Limb (tissue), 2 donors: ENCODE data around the gene DLX3.
A peak's percentile ranks its signal among the peaks of the same experiment; 100 is the strongest.

Experiments used
- DNase-seq, 2 donors: peaks; one replicate each; pipeline ENCODE4 v3.0.0-alpha.2; 2016; ENCODE audit errors: extremely low spot score in 2 of 2

DLX3 gene

GRCh38 chr17:49958723-49959122, 36.3 kb downstream of the DLX3 start:
- DNase-seq: no peak

- no peak for DNase-seq
Measured at GRCh38 chr17:49957350-49957749, 37.7 kb downstream of the DLX3 start.

- no peak for DNase-seq
Measured at GRCh38 chr17:49956780-49957179, 38.2 kb downstream of the DLX3 start.

GRCh38 chr17:49955157-49955556, 39.9 kb downstream of the DLX3 start:
- DNase-seq: no peak

GRCh38 chr17:49952912-49953497, 42.0 kb downstream of the DLX3 start:
- DNase-seq: no peak

- peak; percentile 35 to 81 for DNase-seq
Measured at GRCh38 chr17:49952209-49952911, 42.7 kb downstream of the DLX3 start.

- peak in 1 of 2 donors; percentile 53 for DNase-seq
Measured at GRCh38 chr17:49951362-49952082, 43.5 kb downstream of the DLX3 start.

GRCh38 chr17:49949634-49950033, 45.4 kb downstream of the DLX3 start:
- no peak for DNase-seq

GRCh38 chr17:49946964-49947584, 48.0 kb downstream of the DLX3 start:
- DNase-seq: no peak

- no peak for DNase-seq
Measured at GRCh38 chr17:49946208-49946607, 48.8 kb downstream of the DLX3 start.

GRCh38 chr17:49944273-49944870, 50.7 kb downstream of the DLX3 start:
- DNase-seq: no peak

GRCh38 chr17:49942947-49943346, 52.1 kb downstream of the DLX3 start:
- no peak for DNase-seq

- no peak for DNase-seq
Measured at GRCh38 chr17:49941427-49941826, 53.6 kb downstream of the DLX3 start.
